HG02678 (cell line): ENCODE data around the gene ZNF35.
A peak's percentile ranks its signal among the peaks of the same experiment; 100 is the strongest.
"Not testable (repeated sequence)": the region's sequence is repeated elsewhere in the genome, so short reads cannot be mapped to it uniquely, and the experiment has no call there.

Experiments used
- ATAC-seq: cut with Tn5 transposase; IDR thresholded peaks from one replicate; pipeline ENCODE4 v1.9.1; 2021; ENCODE audit warnings: mild to moderate bottlenecking, moderate library complexity; ENCODE audit not compliant: unreplicated experiment

The ZNF35 gene

GRCh38 chr3:44648564-44649229 lies at the start of gene ZNF35:
Gene ZNF35, plus strand, starts transcription at chr3:44648732. Its CDS starts 2,336 bp downstream, at chr3:44651068.
- peak; percentile 97 for ATAC-seq

GRCh38 chr3:44601749-44602148 lies 46.8 kb upstream of the ZNF35 start:
- no peak for ATAC-seq

- no peak for ATAC-seq
Observed at GRCh38 chr3:44612678-44613077, 35.9 kb upstream of the ZNF35 start.

- ATAC-seq: peak; percentile 94
Observed at GRCh38 chr3:44624749-44625480, 23.6 kb upstream of the ZNF35 start, which contains the start of gene ZNF197. Gene ZNF197, plus strand, starts transcription at chr3:44625036. Its CDS starts 4,119 bp downstream, at chr3:44629155.

- ATAC-seq: no peak
Observed at GRCh38 chr3:44628716-44629115, 19.8 kb upstream of the ZNF35 start.

- ATAC-seq: no peak
Observed at GRCh38 chr3:44632193-44632592, 16.3 kb upstream of the ZNF35 start.

- ATAC-seq: no peak
Observed at GRCh38 chr3:44642337-44642736, 6.2 kb upstream of the ZNF35 start.

GRCh38 chr3:44643024-44643423 lies 5.5 kb upstream of the ZNF35 start:
- ATAC-seq: no peak

- ATAC-seq: no peak
Observed at GRCh38 chr3:44647771-44648170, 761 bp upstream of the ZNF35 start.

- ATAC-seq: no peak
Observed at GRCh38 chr3:44649709-44650108, 1.2 kb downstream of the ZNF35 start.

GRCh38 chr3:44654039-44654438 lies 5.5 kb downstream of the ZNF35 start:
- no peak for ATAC-seq

GRCh38 chr3:44659015-44659414 lies 10.5 kb downstream of the ZNF35 start:
- no peak for ATAC-seq

- no peak for ATAC-seq
Observed at GRCh38 chr3:44659434-44659833, 10.9 kb downstream of the ZNF35 start.

- no peak for ATAC-seq
Observed at GRCh38 chr3:44661189-44661588, 12.7 kb downstream of the ZNF35 start.

GRCh38 chr3:44665173-44665572 lies 16.6 kb downstream of the ZNF35 start:
- ATAC-seq: no peak

- ATAC-seq: no peak
Observed at GRCh38 chr3:44666346-44666745, 17.8 kb downstream of the ZNF35 start.

GRCh38 chr3:44669760-44670159 lies 21.2 kb downstream of the ZNF35 start:
- no peak for ATAC-seq

- not testable (repeated sequence) for ATAC-seq
Observed at GRCh38 chr3:44673466-44673865, 24.9 kb downstream of the ZNF35 start.

GRCh38 chr3:44674211-44674610 lies 25.7 kb downstream of the ZNF35 start:
- ATAC-seq: no peak

- ATAC-seq: peak; percentile 72
Observed at GRCh38 chr3:44678480-44679116, 30.1 kb downstream of the ZNF35 start.

- ATAC-seq: no peak
Observed at GRCh38 chr3:44680921-44681455, 32.5 kb downstream of the ZNF35 start.
